GM13976 (cell line): Measurements from ENCODE around the gene YLPM1.
"Not testable (repeated sequence)": the region's sequence is repeated elsewhere in the genome, so short reads cannot be mapped to it uniquely, and the experiment has no call there.

ENCODE experiments used
- DNase-seq: peaks from one replicate; pipeline ENCODE4 v3.0.0; 2012; ENCODE audit warnings: low spot score
- CTCF ChIP-seq: IDR thresholded peaks from 2 replicates; pipeline ENCODE4 v1.5.1; 2012; ENCODE audit warnings: borderline replicate concordance, mild to moderate bottlenecking; ENCODE audit not compliant: insufficient read depth; ENCODE audit errors: extremely low read depth, missing control alignments, control extremely low read depth
- in situ Hi-C: fragments of 300-500 bp; cut with MboI; formaldehyde crosslinking; loops from one replicate; pipeline ENCODE4 v1.12.0; 2022; ENCODE audit warnings: low sequenced_read_pairs, mixed read lengths, inconsistent platforms; ENCODE audit not compliant: unreplicated experiment

The YLPM1 gene

GRCh38 chr14:74756326-74756725, 6.8 kb upstream of the YLPM1 start:
- in situ Hi-C loops: no loop called here
- no peak for DNase-seq
- no peak for TF ChIP-seq CTCF

GRCh38 chr14:74758505-74758904, 4.6 kb upstream of the YLPM1 start:
- in situ Hi-C loops, DNase-seq: not testable (repeated sequence)

DNA sequence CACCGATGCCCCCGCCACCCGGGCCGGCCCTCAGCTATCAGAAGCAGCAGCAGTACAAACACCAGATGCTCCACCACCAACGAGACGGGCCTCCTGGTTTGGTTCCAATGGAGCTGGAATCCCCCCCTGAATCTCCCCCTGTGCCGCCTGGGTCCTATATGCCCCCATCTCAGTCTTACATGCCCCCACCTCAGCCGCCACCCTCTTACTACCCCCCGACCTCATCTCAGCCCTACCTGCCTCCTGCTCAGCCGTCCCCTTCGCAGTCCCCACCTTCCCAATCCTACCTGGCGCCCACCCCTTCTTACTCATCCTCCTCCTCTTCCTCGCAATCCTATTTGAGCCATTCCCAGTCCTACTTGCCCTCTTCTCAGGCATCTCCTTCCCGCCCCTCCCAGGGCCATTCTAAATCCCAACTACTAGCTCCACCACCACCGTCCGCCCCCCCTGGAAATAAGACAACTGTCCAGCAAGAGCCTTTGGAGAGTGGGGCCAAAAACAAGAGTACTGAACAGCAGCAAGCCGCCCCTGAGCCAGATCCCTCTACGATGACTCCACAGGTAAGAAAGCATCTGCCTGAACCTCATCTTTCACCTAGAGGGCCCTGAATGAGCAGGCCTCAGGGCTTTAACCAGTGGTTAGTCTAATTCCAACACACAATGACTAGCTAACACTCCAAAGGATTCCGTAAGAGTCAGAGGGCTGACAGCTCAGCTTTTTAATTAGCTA, 851 bp downstream of the YLPM1 start:
- in situ Hi-C loops: no loop called here
- DNase-seq: no peak
- TF ChIP-seq CTCF: no peak

DNA sequence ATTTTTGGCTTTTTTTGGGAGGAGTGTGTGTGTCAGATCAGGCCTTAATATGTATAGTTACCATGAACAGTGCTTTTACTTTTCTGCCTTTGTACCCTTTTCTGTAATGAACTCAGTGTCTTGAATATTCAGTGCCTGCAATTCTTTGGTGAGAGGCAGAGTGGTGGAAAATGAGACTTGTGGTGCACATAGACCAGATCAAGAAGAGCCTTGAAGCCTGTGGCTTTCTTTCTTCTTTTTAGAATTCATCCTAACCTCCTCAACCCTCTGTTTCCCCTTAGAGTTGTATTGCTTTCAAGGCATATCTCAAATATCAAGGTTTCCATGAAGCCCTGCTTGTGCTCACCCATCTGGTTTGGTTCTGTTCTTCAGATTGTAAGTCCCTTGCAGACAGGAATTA, 2.6 kb downstream of the YLPM1 start:
- in situ Hi-C loops: no loop called here
- TF ChIP-seq CTCF: no peak
- no peak for DNase-seq

DNA sequence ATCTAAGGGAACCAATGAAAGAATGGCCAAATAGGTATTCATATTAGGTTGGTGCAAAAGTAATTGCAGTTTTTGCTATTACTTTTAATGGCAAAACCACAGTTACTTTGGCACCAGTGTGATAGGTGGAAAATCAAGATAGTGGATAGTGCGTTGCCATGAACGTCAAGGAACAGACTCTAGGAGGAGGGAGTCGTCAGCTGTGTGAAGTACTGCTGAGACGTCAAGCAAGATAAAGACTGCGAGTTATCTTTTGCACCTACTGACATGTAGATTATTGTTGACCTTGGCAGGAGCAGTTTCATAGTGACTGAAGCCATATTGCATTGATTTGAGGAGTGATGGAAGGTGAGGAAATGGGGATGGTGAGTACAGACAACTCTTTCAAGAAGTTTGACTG, 8.3 kb downstream of the YLPM1 start:
- no peak for DNase-seq
- no peak for TF ChIP-seq CTCF
- in situ Hi-C loops: no loop called here

- in situ Hi-C loops: no loop called here
- no peak for DNase-seq
- no peak for TF ChIP-seq CTCF
Observed at GRCh38 chr14:74784634-74785033, 21.5 kb downstream of the YLPM1 start.

DNA sequence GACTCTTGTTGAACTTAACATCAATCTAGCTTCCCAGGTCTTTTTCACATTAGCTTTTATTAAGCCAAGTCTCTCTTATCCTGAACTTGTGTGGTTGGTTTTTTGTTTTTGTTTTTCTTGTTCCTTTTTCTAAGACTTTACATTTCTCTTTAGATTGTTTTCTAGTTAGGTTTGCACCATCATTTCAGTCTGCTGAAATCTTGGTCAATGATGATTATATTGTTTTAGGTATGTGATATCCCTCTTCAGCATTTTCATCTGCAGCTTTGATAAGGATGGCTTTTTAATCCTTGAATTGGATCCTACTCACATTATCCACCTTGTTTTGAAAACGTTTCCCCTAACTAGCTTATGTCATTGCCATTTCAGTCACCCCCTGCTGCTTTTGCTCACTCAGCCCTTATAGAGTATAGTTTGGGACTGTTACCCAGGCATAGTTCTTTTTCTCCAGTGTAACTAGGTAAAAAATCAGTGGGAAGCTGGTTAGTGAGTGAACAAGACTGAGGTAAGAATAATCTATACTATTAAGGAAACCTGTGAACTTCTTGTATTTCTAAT, 22.0 kb downstream of the YLPM1 start:
- TF ChIP-seq CTCF: no peak
- no peak for DNase-seq
- in situ Hi-C loops: no loop called here
